SK-N-SH (cell line): ENCODE data around the gene FYCO1.

Experiments
- MXI1 ChIP-seq: IDR thresholded peaks from 2 replicates; pipeline ENCODE4 v1.6.1; 2012; ENCODE audit warnings: mild to moderate bottlenecking, low read depth, low read length, improper control_type of control experiment
- TF ChIP-seq, protein P1 (sequence below): IDR thresholded peaks from 2 replicates; pipeline ENCODE4 v1.4.0; 2012; ENCODE audit warnings: low read depth, borderline replicate concordance
- TF ChIP-seq, protein P2 (sequence below): IDR thresholded peaks from 2 replicates; pipeline ENCODE4 v1.4.0; 2012; ENCODE audit warnings: low read depth
- TF ChIP-seq, protein P3 (sequence below): fragments of 200-600 bp; sonication (generic); IDR thresholded peaks from 2 replicates; pipeline ENCODE4 v1.6.1; 2017; ENCODE audit warnings: antibody characterized with exemption, mild to moderate bottlenecking, moderate library complexity

DNA sequence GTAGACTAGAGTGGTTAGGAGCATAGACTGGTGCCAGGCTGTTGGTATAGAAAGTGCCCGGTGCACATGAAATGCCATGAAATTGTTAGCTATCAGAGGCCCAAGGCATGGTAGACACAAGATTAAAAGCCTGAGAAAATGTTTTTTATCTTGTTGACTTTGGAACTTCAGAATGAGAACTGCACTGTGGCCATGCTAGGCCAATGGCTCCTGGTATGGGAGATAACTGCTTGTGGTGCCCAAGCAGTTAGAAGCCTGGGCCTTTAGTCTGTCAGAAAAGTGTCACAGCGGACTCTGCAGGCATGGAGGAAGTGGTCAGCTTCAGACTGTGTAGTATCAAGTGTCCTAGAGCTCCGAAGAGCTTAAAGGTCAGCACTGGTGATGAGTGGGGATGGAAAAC is 11.9 kb downstream of the FYCO1 start:
- TF ChIP-seq, protein P1, sequence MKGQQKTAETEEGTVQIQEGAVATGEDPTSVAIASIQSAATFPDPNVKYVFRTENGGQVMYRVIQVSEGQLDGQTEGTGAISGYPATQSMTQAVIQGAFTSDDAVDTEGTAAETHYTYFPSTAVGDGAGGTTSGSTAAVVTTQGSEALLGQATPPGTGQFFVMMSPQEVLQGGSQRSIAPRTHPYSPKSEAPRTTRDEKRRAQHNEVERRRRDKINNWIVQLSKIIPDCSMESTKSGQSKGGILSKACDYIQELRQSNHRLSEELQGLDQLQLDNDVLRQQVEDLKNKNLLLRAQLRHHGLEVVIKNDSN, result no peak
- TF ChIP-seq, protein P2, sequence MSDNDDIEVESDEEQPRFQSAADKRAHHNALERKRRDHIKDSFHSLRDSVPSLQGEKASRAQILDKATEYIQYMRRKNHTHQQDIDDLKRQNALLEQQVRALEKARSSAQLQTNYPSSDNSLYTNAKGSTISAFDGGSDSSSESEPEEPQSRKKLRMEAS, result no peak
- no peak for TF ChIP-seq MXI1
- TF ChIP-seq, protein P3, sequence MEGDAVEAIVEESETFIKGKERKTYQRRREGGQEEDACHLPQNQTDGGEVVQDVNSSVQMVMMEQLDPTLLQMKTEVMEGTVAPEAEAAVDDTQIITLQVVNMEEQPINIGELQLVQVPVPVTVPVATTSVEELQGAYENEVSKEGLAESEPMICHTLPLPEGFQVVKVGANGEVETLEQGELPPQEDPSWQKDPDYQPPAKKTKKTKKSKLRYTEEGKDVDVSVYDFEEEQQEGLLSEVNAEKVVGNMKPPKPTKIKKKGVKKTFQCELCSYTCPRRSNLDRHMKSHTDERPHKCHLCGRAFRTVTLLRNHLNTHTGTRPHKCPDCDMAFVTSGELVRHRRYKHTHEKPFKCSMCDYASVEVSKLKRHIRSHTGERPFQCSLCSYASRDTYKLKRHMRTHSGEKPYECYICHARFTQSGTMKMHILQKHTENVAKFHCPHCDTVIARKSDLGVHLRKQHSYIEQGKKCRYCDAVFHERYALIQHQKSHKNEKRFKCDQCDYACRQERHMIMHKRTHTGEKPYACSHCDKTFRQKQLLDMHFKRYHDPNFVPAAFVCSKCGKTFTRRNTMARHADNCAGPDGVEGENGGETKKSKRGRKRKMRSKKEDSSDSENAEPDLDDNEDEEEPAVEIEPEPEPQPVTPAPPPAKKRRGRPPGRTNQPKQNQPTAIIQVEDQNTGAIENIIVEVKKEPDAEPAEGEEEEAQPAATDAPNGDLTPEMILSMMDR, result no peak
